K562 (cell line): ENCODE data around the gene SEC16A. TPM values are rescaled to one million over a fixed set of nuclear protein-coding genes. Genes with fewer than 3 reads are reported as not detected.

Source experiments
- BRCA1 ChIP-seq, 2 experiments: fragments of 450-650 bp in 1 of 2; sonication (generic) in 1 of 2; formaldehyde crosslinking in 1 of 2; IDR thresholded peaks; 2 replicates each; pipeline versions ENCODE4 v1.5.0 to v1.6.1; 2017 to 2020; ENCODE audit warnings: mild to moderate bottlenecking in 1 of 2, missing genetic modification reagents in 1 of 2
- BRD9 ChIP-seq: fragments of 450-650 bp; IDR thresholded peaks from 2 replicates; pipeline ENCODE4 v1.6.1; 2018; ENCODE audit warnings: low read depth; ENCODE audit not compliant: partially characterized antibody
- DACH1 ChIP-seq: fragments of 450-650 bp; IDR thresholded peaks from 2 replicates; pipeline ENCODE4 v1.6.1; 2018; ENCODE audit not compliant: partially characterized antibody
- DPF2 ChIP-seq: fragments of 450-650 bp; IDR thresholded peaks from 2 replicates; pipeline ENCODE4 v1.6.1; 2016
- HNRNPLL ChIP-seq: fragments of 200-400 bp; formaldehyde crosslinking; IDR thresholded peaks from 2 replicates; pipeline ENCODE4 v1.6.1; 2017; ENCODE audit warnings: low read length, low read depth, mild to moderate bottlenecking; ENCODE audit not compliant: poor library complexity, severe bottlenecking
- KAT7 ChIP-seq: sonication (generic); formaldehyde crosslinking; IDR thresholded peaks from 2 replicates; pipeline ENCODE4 v1.8.0; 2022; ENCODE audit warnings: missing genetic modification reagents, mild to moderate bottlenecking, borderline replicate concordance
- LCOR ChIP-seq: sonication (generic); formaldehyde crosslinking; IDR thresholded peaks from 2 replicates; pipeline ENCODE4 v1.8.0; 2022; ENCODE audit warnings: mild to moderate bottlenecking, missing genetic modification reagents
- MXI1 ChIP-seq: IDR thresholded peaks from 2 replicates; pipeline ENCODE4 v1.6.1; 2011; ENCODE audit warnings: low read depth, mild to moderate bottlenecking, improper control_type of control experiment, low read length
- NCOA6 ChIP-seq: fragments of 450-650 bp; IDR thresholded peaks from 2 replicates; pipeline ENCODE4 v1.6.1; 2017; ENCODE audit warnings: mild to moderate bottlenecking
- NFIC ChIP-seq: fragments of 450-650 bp; IDR thresholded peaks from 2 replicates; pipeline ENCODE4 v1.6.1; 2017; ENCODE audit warnings: mild to moderate bottlenecking, inconsistent platforms
- POLR2G ChIP-seq: fragments of 200-400 bp; formaldehyde crosslinking; IDR thresholded peaks from 2 replicates; pipeline ENCODE4 v1.6.1; 2017; ENCODE audit warnings: low read depth, mild to moderate bottlenecking, antibody characterized with exemption, low read length, moderate library complexity
- SMAD4 ChIP-seq: fragments of 250-450 bp; sonication (Bioruptor Pico); conservative IDR thresholded peaks from 2 replicates; pipeline ENCODE4 v1.8.0; 2021; ENCODE audit warnings: inconsistent platforms, mild to moderate bottlenecking, moderate library complexity
- TRIM24 ChIP-seq, 2 experiments: fragments of 450-650 bp; IDR thresholded peaks; 2 replicates each; pipeline ENCODE4 v1.6.1; 2016
- ZBTB17 ChIP-seq: fragments of 450-650 bp; formaldehyde crosslinking; IDR thresholded peaks from 2 replicates; pipeline ENCODE4 v1.4.0; 2020; ENCODE audit warnings: mild to moderate bottlenecking
- ZNF3 ChIP-seq: fragments of 250-450 bp; sonication (Bioruptor Pico); IDR thresholded peaks from 2 replicates; pipeline ENCODE4 v1.5.0; 2021; ENCODE audit warnings: mild to moderate bottlenecking, moderate library complexity
- ZNF589 ChIP-seq: fragments of 200-800 bp; sonication (Bioruptor generic); IDR thresholded peaks from 2 replicates; pipeline ENCODE4 v1.6.1; 2016; ENCODE audit warnings: low read depth, missing genetic modification characterization, missing compliant biosample characterization
- polyA plus RNA-seq, 8 experiments: library from polyadenylated mRNA; depleted of rRNA in 4 of 8; stranded (reverse) in 5 of 8; unstranded in 3 of 8; fragments of >200 nt; fragmentation: Nextera tagmentation in 2 of 8; fragmentation: Illumina TruSeq in 1 of 8; extraction: Ambion mirVana in 2 of 8; extraction: Trizol in 1 of 8; gene quantifications; 2 replicates each; pipeline versions ENCODE4 v1.2.1 to v1.2.3, GENCODE V29; 2011 to 2014; ENCODE audit warnings: inconsistent platforms in 1 of 8, missing spikeins in 1 of 8
- total RNA-seq, 7 experiments: library from RNA; depleted of rRNA in 6 of 7; stranded (reverse); fragments of >200 nt in 6 of 7; fragmentation: Illumina TruSeq in 2 of 7; extraction: Trizol in 2 of 7; gene quantifications; 2 replicates each; pipeline versions ENCODE4 v1.2.1 to v1.2.3, GENCODE V29; 2011 to 2021; ENCODE audit warnings: low replicate concordance in 1 of 7
- TF ChIP-seq, protein P1 (sequence below): sonication (generic); formaldehyde crosslinking; IDR thresholded peaks from 2 replicates; pipeline ENCODE4 v1.9.0; 2022; ENCODE audit warnings: mild to moderate bottlenecking, missing genetic modification reagents
- TF ChIP-seq, protein P2 (sequence below): fragments of 250-450 bp; sonication (Bioruptor Pico); IDR thresholded peaks from 2 replicates; pipeline ENCODE4 v1.5.0; 2021
- TF ChIP-seq, protein P3 (sequence below), 2 experiments: fragments of 450-650 bp; conservative IDR thresholded peaks; 2 replicates each; pipeline ENCODE4 v1.6.1; 2017; ENCODE audit warnings: mild to moderate bottlenecking in 2 of 2, moderate library complexity in 2 of 2
- TF ChIP-seq, protein P4 (sequence below): fragments of 150-350 bp; IDR thresholded peaks from 2 replicates; pipeline ENCODE4 v1.6.1; 2014; ENCODE audit warnings: low read depth, mild to moderate bottlenecking, low read length, borderline replicate concordance

SEC16A gene
- total and polyA plus RNA-seq, 9 of the 15 experiments (the other 6 are each of a cell fraction or from before 2014, with no cell fraction given) = 8.3 to 62.8 (median 14.0) TPM

DNA sequence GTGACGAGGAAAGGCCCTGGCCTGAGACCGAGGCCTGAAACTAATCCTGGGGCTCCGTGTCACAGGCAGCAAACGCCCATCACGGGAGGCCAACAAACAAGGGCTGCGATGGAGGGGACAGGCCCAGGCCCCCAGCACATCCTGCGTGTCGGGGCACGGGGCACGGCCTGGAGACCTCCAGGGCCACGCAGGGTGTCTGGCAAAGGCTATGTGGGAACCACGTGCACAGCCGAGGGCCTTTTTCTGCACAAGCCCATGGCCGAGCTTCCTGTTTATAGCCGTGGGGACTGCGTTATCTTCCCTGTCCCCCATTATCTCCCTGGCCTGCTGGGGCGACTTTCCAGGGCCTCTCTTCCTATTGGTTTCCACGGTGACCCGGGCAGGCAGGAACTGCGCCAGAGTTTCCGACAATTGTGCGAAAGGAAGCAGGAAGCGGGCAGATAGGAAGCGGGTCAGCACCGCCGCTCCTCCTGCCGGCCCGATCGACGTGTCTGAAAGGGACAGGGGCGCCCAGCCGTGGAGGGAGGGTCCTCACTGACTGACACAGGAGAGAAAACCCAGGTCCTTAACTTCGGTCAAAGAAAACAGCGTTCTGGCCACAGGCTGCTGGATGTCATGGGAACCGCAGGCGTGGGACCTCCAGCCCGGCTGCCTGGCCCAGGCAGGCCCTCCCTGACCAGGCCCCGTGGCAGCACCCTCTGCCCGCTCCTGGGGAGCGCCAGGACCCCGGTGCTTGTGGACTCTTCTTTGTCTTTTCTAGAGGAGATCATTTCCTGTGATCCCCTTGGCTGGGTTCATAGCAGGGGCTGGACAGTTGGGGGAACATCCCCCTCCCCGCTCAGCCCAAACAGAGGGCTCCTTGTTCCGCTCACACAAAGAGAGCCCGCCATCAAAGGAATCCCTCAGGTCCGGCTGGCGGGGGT, 29.1 kb upstream of the SEC16A start (continued):
- peak; percentile 71 for TF ChIP-seq POLR2G
- TF ChIP-seq, protein P1, sequence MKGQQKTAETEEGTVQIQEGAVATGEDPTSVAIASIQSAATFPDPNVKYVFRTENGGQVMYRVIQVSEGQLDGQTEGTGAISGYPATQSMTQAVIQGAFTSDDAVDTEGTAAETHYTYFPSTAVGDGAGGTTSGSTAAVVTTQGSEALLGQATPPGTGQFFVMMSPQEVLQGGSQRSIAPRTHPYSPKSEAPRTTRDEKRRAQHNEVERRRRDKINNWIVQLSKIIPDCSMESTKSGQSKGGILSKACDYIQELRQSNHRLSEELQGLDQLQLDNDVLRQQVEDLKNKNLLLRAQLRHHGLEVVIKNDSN (CRISPR knock-in tag) = peak; percentile 74
- peak; percentile 56 for TF ChIP-seq DACH1
- TF ChIP-seq SMAD4 = peak; percentile 27; the same call in 1 of the 2 replicates
- TF ChIP-seq ZBTB17 (CRISPR knock-in tag) = 0 out of 2 replicates have a peak, but pooled peaks have one; percentile 30
- 0 out of 2 replicates have a peak, but pooled peaks have one; percentile 14 for TF ChIP-seq NFIC
- no peak for TF ChIP-seq NCOA6
- TF ChIP-seq, protein P2, sequence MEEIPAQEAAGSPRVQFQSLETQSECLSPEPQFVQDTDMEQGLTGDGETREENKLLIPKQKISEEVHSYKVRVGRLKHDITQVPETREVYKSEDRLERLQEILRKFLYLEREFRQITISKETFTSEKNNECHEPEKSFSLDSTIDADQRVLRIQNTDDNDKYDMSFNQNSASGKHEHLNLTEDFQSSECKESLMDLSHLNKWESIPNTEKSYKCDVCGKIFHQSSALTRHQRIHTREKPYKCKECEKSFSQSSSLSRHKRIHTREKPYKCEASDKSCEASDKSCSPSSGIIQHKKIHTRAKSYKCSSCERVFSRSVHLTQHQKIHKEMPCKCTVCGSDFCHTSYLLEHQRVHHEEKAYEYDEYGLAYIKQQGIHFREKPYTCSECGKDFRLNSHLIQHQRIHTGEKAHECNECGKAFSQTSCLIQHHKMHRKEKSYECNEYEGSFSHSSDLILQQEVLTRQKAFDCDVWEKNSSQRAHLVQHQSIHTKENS (CRISPR knock-in tag) = no peak
- no peak for TF ChIP-seq BRCA1 (IDR thresholded peaks at IDR 0.05)
- no peak for TF ChIP-seq BRCA1 (CRISPR knock-in tag; IDR thresholded peaks at IDR 0.05)
- no peak for TF ChIP-seq KAT7
- TF ChIP-seq ZNF589 (CRISPR knock-in tag) = peak; percentile 64; the same call in 1 of the 2 replicates
- TF ChIP-seq LCOR (CRISPR knock-in tag) = peak; percentile 69; the same call in 1 of the 2 replicates
- TF ChIP-seq HNRNPLL = peak; percentile 74
- TF ChIP-seq BRD9 = no peak
- TF ChIP-seq, protein P3, sequence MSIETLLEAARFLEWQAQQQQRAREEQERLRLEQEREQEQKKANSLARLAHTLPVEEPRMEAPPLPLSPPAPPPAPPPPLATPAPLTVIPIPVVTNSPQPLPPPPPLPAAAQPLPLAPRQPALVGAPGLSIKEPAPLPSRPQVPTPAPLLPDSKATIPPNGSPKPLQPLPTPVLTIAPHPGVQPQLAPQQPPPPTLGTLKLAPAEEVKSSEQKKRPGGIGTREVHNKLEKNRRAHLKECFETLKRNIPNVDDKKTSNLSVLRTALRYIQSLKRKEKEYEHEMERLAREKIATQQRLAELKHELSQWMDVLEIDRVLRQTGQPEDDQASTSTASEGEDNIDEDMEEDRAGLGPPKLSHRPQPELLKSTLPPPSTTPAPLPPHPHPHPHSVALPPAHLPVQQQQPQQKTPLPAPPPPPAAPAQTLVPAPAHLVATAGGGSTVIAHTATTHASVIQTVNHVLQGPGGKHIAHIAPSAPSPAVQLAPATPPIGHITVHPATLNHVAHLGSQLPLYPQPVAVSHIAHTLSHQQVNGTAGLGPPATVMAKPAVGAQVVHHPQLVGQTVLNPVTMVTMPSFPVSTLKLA (conservative IDR thresholded peaks at IDR 0.05) = peak; percentile 87 to 91
- no peak for TF ChIP-seq TRIM24 (IDR thresholded peaks at IDR 0.05)
- TF ChIP-seq DPF2 = peak; percentile 56
- TF ChIP-seq ZNF3 = no peak
- no peak for TF ChIP-seq MXI1
- TF ChIP-seq, protein P4, sequence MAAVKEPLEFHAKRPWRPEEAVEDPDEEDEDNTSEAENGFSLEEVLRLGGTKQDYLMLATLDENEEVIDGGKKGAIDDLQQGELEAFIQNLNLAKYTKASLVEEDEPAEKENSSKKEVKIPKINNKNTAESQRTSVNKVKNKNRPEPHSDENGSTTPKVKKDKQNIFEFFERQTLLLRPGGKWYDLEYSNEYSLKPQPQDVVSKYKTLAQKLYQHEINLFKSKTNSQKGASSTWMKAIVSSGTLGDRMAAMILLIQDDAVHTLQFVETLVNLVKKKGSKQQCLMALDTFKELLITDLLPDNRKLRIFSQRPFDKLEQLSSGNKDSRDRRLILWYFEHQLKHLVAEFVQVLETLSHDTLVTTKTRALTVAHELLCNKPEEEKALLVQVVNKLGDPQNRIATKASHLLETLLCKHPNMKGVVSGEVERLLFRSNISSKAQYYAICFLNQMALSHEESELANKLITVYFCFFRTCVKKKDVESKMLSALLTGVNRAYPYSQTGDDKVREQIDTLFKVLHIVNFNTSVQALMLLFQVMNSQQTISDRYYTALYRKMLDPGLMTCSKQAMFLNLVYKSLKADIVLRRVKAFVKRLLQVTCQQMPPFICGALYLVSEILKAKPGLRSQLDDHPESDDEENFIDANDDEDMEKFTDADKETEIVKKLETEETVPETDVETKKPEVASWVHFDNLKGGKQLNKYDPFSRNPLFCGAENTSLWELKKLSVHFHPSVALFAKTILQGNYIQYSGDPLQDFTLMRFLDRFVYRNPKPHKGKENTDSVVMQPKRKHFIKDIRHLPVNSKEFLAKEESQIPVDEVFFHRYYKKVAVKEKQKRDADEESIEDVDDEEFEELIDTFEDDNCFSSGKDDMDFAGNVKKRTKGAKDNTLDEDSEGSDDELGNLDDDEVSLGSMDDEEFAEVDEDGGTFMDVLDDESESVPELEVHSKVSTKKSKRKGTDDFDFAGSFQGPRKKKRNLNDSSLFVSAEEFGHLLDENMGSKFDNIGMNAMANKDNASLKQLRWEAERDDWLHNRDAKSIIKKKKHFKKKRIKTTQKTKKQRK = no peak
